ENCODE measurements around the gene NFYC. TPM values are rescaled to one million over a fixed set of nuclear protein-coding genes. Genes with fewer than 3 reads are reported as not detected.

NFYC gene
- total and polyA plus RNA-seq, 11 donors: 45.2 to 82.8 (median 66.1) TPM

- WGBS, 4 donors: 74 to 86% (median 82%) methylated on average over 3 of the region's 3 CpGs
These were observed 65.0 kb downstream of the NFYC start for GRCh38 chr1:40756523-40756922.

DNA sequence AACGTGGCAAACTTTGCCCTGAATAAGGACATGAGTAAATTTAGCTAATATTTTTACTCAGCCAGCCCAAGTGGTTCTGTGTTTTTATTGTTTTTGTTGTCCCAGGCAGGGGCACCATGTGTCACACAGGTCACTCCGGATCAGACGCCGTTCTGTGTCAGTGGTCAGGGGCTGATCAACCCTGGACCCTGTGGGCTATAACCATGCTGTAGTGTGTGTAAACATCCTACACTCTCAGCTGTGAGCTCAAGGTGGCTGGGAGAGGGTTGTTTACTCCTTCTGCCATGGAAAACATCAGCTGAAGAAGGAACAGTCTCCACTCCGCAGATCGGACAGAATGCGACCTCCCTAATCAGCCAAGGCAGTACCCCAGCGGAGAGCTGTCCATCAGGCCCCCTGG, 65.6 kb downstream of the NFYC start:
- DNase-seq (no peak), ATAC-seq (no peak)
- Histone ChIP-seq H3K9me3 (no peaks in the 10 kb centered on the region), H3K4me1 (peaks cover 0 to 45% (median 10%) of the 10 kb centered on the region in 12 donors), H3K27ac (peak overlapping the region in 1 of 12 donors; percentile 26), H3K36me3 (peaks cover 0 to 100% (median 98%) of the 10 kb centered on the region in 9 donors), H3K4me3 (no peak overlapping the region), H3K27me3 (no peaks in the 10 kb centered on the region)
- 65 to 78% (median 71%) methylated on average over 8 of the region's 8 CpGs for WGBS, 4 donors
- TF ChIP-seq, protein P1, sequence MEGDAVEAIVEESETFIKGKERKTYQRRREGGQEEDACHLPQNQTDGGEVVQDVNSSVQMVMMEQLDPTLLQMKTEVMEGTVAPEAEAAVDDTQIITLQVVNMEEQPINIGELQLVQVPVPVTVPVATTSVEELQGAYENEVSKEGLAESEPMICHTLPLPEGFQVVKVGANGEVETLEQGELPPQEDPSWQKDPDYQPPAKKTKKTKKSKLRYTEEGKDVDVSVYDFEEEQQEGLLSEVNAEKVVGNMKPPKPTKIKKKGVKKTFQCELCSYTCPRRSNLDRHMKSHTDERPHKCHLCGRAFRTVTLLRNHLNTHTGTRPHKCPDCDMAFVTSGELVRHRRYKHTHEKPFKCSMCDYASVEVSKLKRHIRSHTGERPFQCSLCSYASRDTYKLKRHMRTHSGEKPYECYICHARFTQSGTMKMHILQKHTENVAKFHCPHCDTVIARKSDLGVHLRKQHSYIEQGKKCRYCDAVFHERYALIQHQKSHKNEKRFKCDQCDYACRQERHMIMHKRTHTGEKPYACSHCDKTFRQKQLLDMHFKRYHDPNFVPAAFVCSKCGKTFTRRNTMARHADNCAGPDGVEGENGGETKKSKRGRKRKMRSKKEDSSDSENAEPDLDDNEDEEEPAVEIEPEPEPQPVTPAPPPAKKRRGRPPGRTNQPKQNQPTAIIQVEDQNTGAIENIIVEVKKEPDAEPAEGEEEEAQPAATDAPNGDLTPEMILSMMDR (IDR thresholded peaks at IDR 0.05): no peak
- TF ChIP-seq POLR2A (IDR thresholded peaks at IDR 0.05): no peak
- intact Hi-C loops (cut with DNase I): no loop called here

More at GRCh38 chr1:40756523-40756922, 65.0 kb downstream of the NFYC start:
- intact Hi-C loops (cut with DNase I): no loop called here
- H3K4me1 ChIP-seq: peaks cover 0 to 43% (median 8%) of the 10 kb centered on the region in 12 donors
- DNase-seq: no peak
- H3K4me3 ChIP-seq: no peak overlapping the region
- no peak for ATAC-seq
- TF ChIP-seq, protein P1 (IDR thresholded peaks at IDR 0.05): no peak
- TF ChIP-seq POLR2A (IDR thresholded peaks at IDR 0.05): no peak
- H3K36me3 ChIP-seq: peaks cover 0 to 100% (median 99%) of the 10 kb centered on the region in 9 donors
- H3K9me3 ChIP-seq: no peaks in the 10 kb centered on the region
- H3K27me3 ChIP-seq: no peaks in the 10 kb centered on the region
- peak overlapping the region in 1 of 12 donors; percentile 52 for H3K27ac ChIP-seq

DNA sequence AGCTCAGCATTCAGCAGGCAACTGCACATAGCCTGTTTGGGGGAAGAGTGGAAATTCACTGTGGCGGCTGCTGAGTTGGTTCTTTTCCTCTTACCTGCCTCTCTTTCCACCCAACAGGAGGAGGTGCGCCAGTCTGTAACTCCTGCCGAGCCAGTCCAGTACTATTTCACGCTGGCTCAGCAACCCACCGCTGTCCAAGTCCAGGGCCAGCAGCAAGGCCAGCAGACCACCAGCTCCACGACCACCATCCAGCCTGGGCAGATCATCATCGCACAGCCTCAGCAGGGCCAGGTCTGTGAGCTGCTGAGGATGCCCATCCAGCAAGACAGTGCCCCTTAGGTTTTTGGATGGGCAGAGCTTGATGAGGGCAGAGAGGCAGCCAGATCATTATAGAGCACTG, 66.5 kb downstream of the NFYC start:
- TF ChIP-seq, protein P1 (IDR thresholded peaks at IDR 0.05): no peak
- TF ChIP-seq POLR2A (IDR thresholded peaks at IDR 0.05): no peak
- intact Hi-C loops (cut with DNase I): no loop called here
- WGBS, 4 donors: 86 to 94% (median 89%) methylated on average over 7 of the region's 7 CpGs
- ATAC-seq (no peak), DNase-seq (no peak)
- Histone ChIP-seq H3K27me3 (no peaks in the 10 kb centered on the region), H3K9me3 (no peaks in the 10 kb centered on the region), H3K4me1 (peaks cover 0 to 45% (median 10%) of the 10 kb centered on the region in 12 donors), H3K36me3 (peaks cover 0 to 100% (median 98%) of the 10 kb centered on the region in 9 donors), H3K4me3 (no peak overlapping the region), H3K27ac (peak overlapping the region in 1 of 12 donors; percentile 34)

DNA sequence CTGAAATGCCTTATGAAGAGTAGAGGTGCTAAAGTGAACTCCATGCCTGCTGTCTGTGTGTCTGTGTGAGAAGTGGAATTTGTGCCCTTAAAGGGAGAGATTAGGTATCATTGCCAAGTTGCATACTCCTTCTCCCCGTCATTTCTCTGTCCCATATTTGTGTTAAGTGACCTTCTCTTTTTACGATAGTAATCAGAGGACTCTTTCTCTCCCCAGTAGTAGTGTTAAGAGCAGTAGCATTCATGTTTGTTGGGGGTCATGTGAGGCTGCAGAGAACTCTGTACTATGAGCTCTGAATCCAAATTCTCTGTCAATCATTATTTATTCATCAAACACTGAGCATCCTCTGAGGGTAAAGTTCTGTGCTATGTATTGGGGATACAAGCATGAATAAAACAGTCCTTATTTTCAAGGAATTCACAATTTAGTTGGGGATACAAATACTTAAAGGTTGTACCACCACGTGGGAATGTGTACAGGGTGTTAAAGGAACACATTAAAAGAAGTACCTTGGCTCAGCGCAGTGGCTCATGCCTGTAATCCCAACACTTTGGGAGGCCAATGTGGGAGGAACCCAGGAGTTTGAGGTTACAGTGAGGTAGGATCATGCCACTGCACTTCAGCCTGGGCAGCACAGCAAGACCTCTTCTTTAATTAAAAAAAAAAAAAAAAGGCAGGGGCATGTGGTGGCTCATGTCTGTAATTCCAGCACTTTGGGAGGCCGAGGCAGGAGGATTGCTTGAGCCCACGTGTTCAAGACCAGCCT, 67.3 kb downstream of the NFYC start:
- Histone ChIP-seq H3K9me3 (no peaks in the 10 kb centered on the region), H3K27ac (peak overlapping the region in 1 of 12 donors; percentile 34), H3K27me3 (no peaks in the 10 kb centered on the region), H3K4me3 (no peak overlapping the region), H3K36me3 (peaks cover 0 to 100% (median 98%) of the 10 kb centered on the region in 9 donors), H3K4me1 (peaks cover 0 to 48% (median 15%) of the 10 kb centered on the region in 12 donors)
- DNase-seq (no peak), ATAC-seq (peak in 2 of 4 donors; percentile 5 to 12)
- intact Hi-C loops (cut with DNase I): no loop called here
- TF ChIP-seq POLR2A (IDR thresholded peaks at IDR 0.05): no peak
- TF ChIP-seq, protein P1 (IDR thresholded peaks at IDR 0.05): no peak
- WGBS, 4 donors: 82 to 89% (median 84%) methylated on average over 6 of the region's 6 CpGs

All from heart left ventricle (tissue), 16 donors.